ENCODE measurements around the gene KCNAB3.

- TF ChIP-seq, protein P1, sequence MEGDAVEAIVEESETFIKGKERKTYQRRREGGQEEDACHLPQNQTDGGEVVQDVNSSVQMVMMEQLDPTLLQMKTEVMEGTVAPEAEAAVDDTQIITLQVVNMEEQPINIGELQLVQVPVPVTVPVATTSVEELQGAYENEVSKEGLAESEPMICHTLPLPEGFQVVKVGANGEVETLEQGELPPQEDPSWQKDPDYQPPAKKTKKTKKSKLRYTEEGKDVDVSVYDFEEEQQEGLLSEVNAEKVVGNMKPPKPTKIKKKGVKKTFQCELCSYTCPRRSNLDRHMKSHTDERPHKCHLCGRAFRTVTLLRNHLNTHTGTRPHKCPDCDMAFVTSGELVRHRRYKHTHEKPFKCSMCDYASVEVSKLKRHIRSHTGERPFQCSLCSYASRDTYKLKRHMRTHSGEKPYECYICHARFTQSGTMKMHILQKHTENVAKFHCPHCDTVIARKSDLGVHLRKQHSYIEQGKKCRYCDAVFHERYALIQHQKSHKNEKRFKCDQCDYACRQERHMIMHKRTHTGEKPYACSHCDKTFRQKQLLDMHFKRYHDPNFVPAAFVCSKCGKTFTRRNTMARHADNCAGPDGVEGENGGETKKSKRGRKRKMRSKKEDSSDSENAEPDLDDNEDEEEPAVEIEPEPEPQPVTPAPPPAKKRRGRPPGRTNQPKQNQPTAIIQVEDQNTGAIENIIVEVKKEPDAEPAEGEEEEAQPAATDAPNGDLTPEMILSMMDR (IDR thresholded peaks at IDR 0.05; ENCODE audit: low read depth, low read length, missing input control), result no peak
- TF ChIP-seq, protein P2, sequence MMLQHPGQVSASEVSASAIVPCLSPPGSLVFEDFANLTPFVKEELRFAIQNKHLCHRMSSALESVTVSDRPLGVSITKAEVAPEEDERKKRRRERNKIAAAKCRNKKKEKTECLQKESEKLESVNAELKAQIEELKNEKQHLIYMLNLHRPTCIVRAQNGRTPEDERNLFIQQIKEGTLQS (IDR thresholded peaks at IDR 0.05), result no peak
- TF ChIP-seq SP1 (IDR thresholded peaks at IDR 0.05), result no peak
- no peak for TF ChIP-seq REST (IDR thresholded peaks at IDR 0.05)
- no peak for TF ChIP-seq FOXA2 (IDR thresholded peaks at IDR 0.05)
- TF ChIP-seq EGR1 (IDR thresholded peaks at IDR 0.05; ENCODE audit: low read depth in 2 of 2), result no peak
- TF ChIP-seq YY1 (IDR thresholded peaks at IDR 0.05), result no peak
- no peak for TF ChIP-seq TAF1 (conservative IDR thresholded peaks at IDR 0.05)
These were observed 32.6 kb downstream of the KCNAB3 start for GRCh38 chr17:7897090-7897489.

Measured in liver (tissue), 3 donors.